NOMO-1 treated with dmso at 0.1 percent for 144 hours (cell line): ENCODE measurements around the gene SPAG9.
"Not testable (repeated sequence)": the region's sequence is repeated elsewhere in the genome, so short reads cannot be mapped to it uniquely, and the experiment has no call there.

Experiments used
- DNase-seq: peaks from one replicate; lab custom pipeline; 2025; ENCODE audit not compliant: unreplicated experiment; lab: John Stamatoyannopoulos, UW

The SPAG9 gene

DNA sequence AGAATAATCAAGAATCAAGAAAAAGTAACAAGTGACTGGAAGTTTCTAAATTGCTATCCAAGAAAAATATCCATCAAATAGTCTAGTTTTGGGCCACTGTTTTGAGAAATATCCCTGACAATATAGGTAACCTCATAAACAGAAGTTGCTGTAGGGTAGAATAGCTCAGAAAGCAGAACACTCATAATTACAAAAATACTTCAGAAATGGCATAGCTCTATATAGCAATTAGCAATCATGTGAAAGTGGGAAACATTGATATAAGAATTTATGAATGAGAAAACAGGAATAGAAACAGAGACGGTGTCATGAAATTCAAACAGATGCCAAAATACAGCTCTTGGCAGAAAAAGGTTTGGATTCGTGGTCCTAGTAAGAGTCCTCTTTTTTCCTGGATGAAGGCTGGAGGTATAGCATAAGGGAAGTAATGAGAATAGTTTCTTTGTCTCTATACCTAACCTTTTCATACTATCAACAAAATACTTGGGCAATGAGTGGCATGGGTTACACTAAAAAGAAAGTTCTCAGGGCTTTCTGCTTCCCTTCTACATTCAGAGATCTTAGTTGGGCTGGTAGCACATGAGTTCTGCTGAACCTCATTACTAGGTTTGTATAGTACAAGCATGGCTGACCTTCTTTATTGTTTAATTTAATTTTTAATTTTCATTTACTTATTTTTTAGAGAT is 33.5 kb downstream of the SPAG9 start:
- no peak for DNase-seq

DNA sequence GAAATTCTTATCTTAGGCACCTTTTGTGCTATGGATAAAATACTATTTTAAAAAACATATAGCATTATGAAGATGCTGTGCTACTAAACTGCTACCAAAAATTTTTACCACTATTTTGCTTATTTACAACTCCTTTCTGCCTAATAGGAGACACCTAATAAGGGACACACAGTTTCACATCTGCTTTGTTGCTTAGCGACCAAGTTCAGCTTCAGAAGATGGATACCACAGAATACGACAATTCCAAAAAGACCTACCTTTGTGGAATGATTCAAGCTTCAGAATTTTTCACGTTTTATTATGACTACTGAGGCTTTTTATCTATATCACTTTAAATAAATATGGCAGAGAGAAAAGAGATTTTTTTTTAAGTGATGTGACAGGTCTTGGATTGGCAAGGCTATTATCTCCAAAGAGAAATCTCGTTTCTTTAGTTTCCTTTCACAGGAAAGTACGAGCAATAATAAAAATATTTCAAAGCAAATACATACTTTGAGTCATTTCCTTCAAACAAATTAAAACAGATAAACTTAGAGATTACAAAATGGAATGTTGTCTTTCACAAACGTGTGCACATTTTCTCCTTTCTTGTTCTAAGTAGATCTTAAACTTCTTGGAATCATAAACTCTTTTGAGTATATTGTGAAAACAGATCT is 35.4 kb downstream of the SPAG9 start:
- no peak for DNase-seq

DNA sequence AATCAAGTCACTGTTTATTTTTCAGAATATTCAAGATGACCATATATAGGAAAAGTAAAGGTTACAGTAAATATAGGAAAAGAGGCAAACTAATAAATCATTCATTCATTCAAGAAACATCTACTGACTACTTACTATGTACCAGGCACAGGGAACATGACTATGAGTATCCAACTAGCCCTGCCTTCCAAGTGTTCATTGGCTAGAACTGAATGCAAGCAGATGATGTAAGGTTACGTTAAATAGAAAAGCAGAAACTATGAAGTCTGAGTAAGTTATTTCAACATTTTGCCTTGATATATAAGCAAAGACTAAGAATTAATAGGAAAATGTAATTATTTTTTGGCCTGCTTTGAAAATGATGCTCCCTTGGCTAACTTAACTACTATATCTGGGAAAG is 36.7 kb downstream of the SPAG9 start:
- DNase-seq, result no peak

DNA sequence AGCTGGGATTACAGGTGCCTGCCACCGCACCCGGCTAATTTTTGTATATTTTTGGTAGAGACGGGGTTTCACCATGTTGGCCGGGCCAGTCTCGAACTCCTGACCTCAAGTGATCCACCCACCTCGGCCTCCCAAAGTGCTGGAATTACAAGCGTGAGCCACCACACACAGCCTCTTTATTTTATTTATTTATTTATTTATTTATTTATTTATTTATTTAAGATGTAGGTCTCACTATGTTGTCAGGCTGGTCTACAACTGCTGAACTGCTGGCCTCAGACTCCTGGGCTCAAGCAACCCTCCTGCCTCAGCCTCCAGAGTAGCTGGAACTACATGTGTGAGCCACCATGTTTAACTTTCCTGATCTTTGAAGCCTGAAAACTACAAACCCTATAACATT is 37.3 kb downstream of the SPAG9 start:
- DNase-seq, result not testable (repeated sequence)

DNA sequence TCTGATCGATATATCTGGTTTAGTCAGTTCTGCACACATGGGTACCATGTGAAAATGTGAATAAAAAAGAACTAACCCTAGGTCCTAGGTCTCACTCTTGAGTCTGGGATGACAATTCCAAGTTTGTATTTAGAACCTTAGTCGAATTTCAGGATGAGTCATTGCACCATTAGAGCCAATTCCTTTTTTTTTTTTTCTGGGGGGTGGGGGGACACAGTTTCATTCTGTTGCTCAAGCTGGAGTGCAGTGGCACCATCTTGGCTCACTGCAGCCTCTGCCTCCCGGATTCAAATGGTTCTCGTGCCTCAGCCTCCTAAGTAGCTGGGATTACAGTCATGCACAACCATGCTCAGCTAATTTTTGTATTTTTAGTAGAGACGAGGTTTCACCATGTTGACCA is 41.6 kb downstream of the SPAG9 start:
- no peak for DNase-seq

DNA sequence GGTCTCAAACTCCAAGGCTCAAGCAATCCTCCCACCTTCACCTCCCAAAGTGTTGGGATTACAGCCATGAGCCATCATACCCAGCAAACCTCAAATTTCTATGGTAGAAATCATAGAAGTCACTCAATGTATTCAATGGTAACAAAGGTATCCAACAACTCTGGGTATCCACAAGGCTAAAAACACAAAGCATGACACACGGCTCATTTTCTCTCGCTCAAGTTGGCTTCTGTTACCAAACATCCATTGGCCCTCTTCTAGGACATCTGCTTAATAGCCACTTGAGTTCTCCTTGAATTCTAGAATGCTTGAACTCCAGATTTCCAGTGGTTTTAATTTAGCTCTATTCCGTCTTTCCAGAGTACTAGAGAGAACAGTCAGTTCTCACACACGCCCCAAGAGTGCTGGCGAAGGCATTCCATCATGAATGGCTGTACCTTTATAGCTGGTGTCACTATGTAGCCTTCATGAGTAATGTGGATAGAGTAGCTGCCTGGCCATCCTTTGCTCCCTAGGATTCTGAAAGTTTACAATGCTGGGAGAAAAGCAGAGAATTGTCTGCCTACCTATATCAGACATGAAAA is 42.6 kb downstream of the SPAG9 start:
- DNase-seq, result no peak

DNA sequence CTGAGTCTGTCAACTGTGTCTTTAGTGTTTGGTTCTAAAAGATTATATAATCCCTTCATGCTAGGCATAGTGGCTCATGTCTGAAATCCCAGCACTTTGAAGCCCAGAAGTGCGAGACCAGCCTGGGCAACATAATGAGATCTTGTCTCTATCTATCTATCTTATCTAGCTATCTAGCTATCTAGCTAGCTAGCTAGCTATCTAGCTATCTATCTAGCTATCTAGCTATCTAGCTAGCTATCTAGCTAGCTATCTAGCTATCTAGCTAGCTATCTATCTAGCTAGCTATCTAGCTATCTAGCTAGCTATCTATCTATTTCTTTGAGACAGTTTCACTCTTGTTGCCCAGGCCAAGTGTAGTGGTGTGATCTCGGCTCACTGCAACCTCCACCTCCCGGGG is 43.8 kb downstream of the SPAG9 start:
- no peak for DNase-seq

DNA sequence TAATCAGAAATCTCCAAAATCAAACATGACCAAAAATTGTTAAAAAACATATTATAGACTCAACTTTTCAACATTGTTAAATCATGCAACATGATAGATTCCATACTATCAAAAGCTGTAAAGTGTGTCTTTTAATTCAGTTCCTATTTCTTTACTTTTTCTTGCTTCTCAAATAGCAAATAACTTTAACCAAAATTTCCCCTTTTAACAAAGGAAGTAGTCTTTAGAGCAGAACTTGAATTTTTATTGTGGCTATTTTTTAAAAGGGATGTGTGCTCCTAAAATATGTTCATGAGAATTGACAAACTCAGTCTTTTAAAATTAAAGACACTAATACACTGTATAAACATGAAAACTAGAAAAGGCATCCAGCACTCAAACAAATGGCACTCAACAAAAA is 49.1 kb downstream of the SPAG9 start:
- DNase-seq, result no peak

DNA sequence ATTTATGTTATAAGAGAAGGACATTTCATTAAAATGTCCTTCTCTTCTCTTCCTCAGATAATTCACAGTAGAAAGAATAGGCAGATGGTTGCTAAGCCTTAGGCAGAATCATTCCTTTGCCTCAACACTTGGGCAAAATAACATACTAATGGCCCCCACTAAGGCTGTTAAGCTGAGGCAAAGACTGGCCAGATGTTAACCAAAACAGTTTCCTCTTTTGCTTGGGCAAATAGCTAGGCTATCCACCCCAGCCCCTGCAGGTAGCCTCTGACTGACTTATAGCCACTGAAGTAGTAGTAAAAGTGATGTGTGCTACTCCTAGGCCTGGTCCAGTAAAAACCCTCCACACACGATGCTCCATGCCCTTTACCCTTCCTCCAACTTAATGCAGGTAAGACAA is 55.2 kb downstream of the SPAG9 start:
- DNase-seq, result no peak

DNA sequence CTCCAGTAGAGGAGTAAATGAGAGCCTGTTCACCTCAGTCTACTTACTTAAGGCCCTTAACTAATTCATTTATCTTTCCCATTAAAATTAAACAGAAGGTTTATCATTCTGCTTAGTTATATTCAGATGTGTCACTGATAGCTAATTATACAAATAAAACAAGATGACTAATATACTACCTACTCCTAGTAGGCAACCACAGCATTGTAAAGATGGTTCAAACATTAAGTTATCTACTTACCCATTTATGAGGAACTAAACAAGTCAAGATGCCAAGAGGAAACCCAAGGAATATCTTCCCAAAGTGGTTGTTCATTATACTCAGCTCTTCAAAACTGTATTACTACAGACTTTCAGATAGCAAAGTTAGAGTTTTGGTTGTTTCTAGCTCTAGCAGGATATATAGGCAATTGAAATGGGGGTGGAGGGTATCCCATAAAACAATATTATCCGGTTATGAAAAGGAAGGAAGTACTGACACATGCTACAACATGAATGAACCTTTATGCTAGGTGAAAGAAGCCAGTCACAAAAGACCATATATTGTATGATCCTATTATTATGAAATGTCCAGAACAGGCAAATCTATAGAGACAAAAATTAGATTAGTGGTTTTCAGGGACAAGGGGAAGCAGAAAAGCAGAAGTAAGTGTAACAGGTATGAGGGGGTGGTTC is 56.5 kb downstream of the SPAG9 start:
- DNase-seq, result no peak

DNA sequence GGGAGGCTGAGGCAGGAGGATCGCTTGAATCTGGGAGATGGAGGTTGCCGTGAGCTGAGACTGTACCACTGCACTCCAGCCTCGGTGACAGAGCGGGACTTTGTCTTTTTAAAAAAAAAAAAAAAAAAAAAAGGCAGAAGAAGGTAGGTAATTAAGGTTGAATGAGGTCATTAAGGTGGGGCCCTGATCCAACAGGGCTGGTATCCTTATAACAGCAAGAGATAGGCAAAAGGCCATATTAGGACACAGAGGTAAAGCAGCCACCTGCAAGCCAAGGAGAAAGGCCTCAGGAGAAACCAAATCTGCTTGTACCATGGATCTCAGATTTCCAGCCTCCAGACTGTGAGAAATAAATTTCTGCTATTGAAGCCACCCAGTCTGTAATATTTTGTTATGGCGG is 60.3 kb downstream of the SPAG9 start:
- DNase-seq, result no peak

DNA sequence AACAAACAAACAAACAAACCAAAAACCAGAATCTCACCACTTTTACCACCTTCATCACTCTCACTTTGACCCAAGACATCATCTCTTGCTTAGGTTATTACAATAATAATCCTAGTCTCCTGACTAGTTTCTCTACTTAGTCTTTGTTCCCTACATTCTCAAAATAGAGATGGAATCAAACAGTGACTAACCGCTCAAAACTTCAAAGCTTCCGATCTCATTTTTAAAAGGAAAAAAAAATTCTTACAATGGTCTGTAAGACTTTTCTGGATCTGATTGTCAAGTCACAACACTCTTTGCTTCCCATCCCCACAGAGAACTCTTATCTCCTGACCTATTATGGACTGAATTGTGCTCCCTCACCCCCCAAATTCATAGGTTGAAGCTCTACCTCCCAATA is 60.9 kb downstream of the SPAG9 start:
- DNase-seq, result no peak

DNA sequence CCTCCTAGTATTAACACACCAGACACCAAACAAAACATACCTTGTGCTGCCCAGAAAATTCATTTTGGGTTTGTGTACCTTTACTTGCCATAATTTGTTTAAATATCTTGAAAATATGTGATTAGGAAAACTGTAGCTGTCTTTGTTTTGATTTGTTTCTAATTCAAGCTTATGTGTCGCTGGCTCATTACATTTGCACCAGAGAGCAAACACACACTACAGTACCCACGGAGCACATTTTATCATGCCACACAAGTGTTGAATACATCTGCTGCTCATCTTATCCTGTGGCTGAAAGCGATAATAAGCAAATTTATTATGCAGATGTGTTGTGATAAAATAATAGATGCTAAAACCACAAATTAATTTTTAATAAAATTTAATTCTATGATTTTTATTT is 63.1 kb downstream of the SPAG9 start:
- no peak for DNase-seq

DNA sequence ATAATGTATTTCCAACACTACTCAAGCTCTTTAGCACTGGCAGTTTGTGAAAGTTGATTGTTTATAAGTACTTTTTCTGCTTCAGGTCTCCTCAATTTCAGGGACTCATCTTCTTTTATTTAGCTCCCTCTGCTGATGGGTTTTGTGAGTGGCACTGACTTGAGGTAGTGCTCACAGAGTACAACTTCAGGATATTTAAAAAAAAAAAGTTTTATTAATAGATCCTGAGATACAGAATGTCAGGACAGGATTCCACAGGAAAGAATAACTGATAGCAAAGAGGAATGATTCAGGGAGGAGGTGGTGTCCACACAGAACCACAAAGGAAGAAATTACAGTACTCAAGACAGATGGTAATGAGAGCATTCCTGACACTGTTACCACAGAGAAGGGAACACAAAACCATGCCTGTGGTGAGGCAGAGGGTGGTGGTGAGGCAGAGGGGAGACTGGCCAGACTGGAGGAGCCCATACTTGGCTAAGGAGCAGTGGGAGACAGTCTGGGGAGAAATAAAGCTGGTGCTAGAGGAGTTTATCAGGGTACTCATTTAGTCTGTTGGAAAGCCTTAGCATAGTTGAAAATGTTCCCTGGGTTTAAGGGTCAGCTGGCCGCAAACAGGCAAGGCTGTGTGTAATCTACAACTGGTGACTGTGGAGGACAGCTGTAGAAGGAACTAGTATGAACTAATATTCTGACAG is 63.7 kb downstream of the SPAG9 start:
- no peak for DNase-seq

DNA sequence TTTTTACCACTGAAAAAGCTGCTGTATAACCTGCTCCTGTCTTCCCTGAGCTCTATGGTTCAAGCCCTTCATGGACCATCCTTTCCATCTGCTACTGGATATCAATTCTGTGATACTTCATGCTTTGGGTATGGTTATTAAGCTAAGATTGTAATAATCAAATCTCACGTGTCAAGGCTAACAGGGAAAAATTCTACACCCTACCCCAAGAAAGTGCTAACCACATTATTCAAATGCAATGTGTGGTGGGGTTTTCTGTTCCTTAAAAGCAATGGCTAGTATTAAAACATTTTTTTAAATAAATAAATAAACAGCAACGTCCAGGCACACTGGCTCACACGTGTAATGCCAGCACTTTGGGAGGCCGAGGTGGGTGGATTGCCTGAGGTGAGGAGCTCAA is 65.9 kb downstream of the SPAG9 start:
- DNase-seq, result no peak

DNA sequence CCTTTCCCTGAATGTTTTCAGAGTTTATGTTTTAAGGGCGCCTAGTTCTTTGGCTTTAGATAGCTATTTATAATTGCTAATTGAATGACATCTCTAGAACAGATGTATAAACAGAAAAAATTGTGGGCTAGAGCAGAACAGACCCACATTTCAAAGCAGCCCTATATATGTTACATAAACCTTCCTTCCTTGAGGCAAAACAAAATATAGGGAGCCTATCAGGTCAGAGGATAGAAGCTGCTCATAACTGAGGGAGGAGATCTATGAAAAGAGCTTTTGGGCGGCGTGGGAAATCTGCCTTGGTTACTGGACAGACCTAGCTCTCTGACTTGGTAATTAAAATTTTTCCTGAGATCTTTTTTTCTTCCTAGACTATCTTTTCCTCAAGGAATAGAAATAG is 68.4 kb downstream of the SPAG9 start:
- no peak for DNase-seq

DNA sequence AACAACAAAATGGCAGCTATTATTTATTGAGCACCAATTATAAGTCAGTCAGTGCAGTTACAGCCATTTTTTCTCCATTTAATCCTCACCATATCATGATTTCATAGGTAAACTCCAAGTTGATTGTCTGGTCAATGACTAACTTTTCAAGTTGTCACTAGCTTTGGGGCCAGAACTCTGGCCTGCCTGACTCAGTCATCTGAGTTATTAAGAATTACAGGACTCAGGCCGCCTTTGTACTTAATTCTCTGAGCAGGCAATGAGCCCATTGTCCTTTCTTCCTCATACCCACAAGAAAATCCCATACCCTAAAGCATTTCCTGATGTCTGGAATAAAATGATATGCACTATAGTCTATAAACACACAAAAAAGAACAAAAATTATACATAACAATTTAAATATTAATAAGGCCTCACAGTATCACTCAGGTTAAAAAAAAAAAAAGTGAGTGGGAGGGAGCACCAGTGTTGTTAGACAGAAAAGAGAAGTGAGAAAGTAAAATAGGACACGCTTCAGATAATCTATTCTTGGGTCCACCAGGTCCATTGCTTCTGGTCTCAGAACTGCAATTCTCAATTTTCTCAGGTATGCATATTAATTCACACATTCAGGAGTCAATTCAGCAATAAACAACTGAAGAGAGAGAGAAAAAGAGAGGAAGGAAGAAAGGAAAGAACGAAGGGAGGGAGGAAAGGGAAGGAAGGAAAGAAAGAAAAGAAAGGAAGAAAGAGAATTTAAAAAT is 70.2 kb downstream of the SPAG9 start:
- DNase-seq, result no peak

DNA sequence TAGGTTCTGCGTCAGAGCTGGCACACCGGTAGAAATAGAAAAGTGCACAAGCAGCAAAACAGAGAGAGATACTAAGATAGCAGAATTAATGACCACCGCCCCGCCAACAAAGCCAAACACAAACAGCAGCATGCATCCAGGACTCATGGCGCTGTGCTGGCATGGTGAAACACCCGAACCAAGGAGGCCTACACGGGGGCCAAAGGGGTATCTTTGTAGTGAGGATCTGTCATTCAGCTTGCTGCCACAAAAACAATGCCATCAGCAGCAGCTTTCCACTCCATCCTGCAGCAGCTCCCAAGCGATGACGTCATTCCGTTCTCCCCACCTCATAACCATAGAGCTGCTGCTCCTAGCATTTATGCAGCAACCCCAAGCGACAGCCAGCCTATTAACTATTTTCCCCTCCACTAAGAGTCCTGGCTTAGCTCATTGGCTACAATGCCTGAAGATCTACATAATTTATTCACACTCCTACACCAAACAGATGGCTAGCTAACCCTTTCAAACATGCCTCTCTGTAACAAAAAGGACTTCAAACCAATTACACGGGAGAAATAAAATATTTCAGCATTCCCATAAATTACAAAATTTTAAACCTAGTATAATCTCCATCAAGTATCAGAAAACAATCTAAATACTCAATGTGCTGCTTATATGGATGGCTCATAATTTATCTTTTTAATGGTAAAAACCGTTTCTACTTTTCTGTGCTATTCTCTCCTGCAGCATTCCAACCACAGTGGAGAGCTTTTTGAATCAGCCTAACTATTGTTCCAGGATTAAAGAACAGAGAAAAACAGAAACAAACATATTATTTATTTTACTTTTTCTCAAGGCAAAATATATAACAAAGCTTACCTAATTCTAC is 73.9 kb downstream of the SPAG9 start:
- DNase-seq, result no peak

DNA sequence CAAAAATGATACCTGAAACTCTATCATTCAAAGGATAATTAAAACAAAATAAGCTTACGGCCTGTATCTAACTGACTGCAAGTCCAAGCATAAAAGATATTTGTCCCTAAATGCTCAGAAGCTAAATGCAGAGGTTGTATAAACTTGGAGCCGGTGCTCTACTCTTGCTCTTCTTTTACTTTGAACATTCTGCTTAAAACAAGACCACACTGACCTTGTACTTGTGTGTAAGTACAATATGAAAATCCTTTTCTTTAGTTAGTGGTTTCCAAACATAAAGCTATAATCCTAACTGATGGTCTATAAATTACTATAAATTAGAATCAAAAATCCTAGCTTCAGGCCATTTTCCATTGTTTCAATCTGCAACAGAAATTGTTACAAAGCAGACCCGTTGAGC is 74.6 kb downstream of the SPAG9 start:
- no peak for DNase-seq

DNA sequence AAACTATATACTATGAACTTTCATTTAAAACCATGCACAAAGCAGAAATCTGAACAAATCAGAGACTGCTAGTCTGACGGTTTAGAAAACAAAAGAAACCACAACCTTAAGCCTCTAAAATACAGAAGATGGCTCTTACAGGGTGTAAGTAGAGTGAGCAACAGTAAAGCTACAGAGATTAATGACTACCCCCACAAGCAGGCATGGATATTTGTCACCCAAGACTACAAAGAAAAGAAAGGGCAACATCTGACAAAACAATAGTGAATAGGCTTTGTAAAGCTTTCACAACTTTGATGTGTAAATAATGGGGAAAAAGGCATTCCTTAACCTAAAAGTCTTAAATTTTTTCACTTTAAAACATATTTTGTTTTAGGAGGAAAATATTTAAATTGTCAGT is 75.0 kb downstream of the SPAG9 start:
- no peak for DNase-seq
